Endothelial cell of umbilical vein (primary cell): Measurements from ENCODE around the gene EREG. TPM values are rescaled to one million over a fixed set of nuclear protein-coding genes. Genes with fewer than 3 reads are reported as not detected.

Experiments
- BruUV-seq: library from RNA; stranded (reverse); fragments of 400-500 nt; replicated peaks from 2 replicates; lab custom pipeline; 2021; lab: Mats Ljungman, UMichigan
- CTCF ChIA-PET: fragments of 300-600, 350-600 bp; sonication (Branson Sonifier 250); formaldehyde crosslinking; loops from one replicate; lab custom pipeline; 2021; ENCODE audit warnings: antibody characterized with exemption, inconsistent platforms; lab: Charles Lee
- POLR2A ChIA-PET: fragments of 300-600, 350-600 bp; sonication (Branson Sonifier 250); formaldehyde crosslinking; loops from one replicate; lab custom pipeline; 2021; ENCODE audit warnings: antibody characterized with exemption, inconsistent platforms; lab: Charles Lee
- DNase-seq: peaks from one replicate; pipeline ENCODE4 v3.0.0-alpha.2; 2011; ENCODE audit warnings: low read depth, low spot score
- FAIRE-seq: peaks from 2 replicates; lab custom pipeline; 2011; peaks lifted over from hg19 to GRCh38; lab: Jason Lieb, UNC
- H2AFZ ChIP-seq: 2 replicates; pipeline ENCODE4 v1.6.0; 2012; ENCODE audit warnings: low read depth, low read length, control low read depth, inconsistent platforms
- H3K27ac ChIP-seq: 2 replicates; pipeline ENCODE4 v1.5.1; 2011; ENCODE audit warnings: low read depth, mild to moderate bottlenecking, control low read depth, low read length, moderate library complexity; ENCODE audit not compliant: insufficient read depth
- H3K27me3 ChIP-seq, 2 experiments: 2 replicates each; pipeline versions ENCODE4 v1.6.0 to v1.6.1; 2011; ENCODE audit warnings: low read length in 2 of 2, mixed read lengths in 1 of 2; ENCODE audit not compliant: control insufficient read depth in 2 of 2, insufficient read depth in 2 of 2
- H3K36me3 ChIP-seq, 2 experiments: 2 replicates in 1 of 2; 3 replicates in 1 of 2; pipeline ENCODE4 v1.5.1; 2011; ENCODE audit warnings: low read length in 2 of 2, mild to moderate bottlenecking in 1 of 2, moderate library complexity in 1 of 2; ENCODE audit not compliant: control insufficient read depth in 2 of 2, insufficient read depth in 2 of 2; ENCODE audit errors: extremely low read depth in 1 of 2
- H3K4me1 ChIP-seq: 3 replicates; pipeline ENCODE4 v1.5.1; 2011; ENCODE audit warnings: mild to moderate bottlenecking, low read length; ENCODE audit not compliant: control insufficient read depth, insufficient read depth; ENCODE audit errors: extremely low read depth
- H3K4me2 ChIP-seq: 2 replicates; pipeline ENCODE4 v1.6.1; 2011; ENCODE audit warnings: low read length, control low read depth, mixed read lengths; ENCODE audit not compliant: insufficient read depth
- H3K4me3 ChIP-seq, 3 experiments: fragments of 200-600 bp in 1 of 3; sonication (generic), shearing (Covaris generic) in 1 of 3; replicated peaks in 1 of 3; 2 replicates each; pipeline ENCODE4 v1.5.1; 2011 to 2016; ENCODE audit warnings: control low read depth in 3 of 3, low read length in 3 of 3, mild to moderate bottlenecking in 2 of 3, inconsistent platforms in 1 of 3, low read depth in 1 of 3, moderate library complexity in 1 of 3; ENCODE audit not compliant: insufficient read depth in 1 of 3
- H3K79me2 ChIP-seq: 2 replicates; pipeline ENCODE4 v1.6.0; 2012; ENCODE audit warnings: low read length, inconsistent platforms; ENCODE audit not compliant: control insufficient read depth, insufficient read depth
- H3K9ac ChIP-seq: replicated peaks from 2 replicates; pipeline ENCODE3; 2011; ENCODE audit warnings: low read length, control low read depth; ENCODE audit not compliant: insufficient read depth; ENCODE audit errors: extremely low read depth
- H3K9me1 ChIP-seq: replicated peaks from 3 replicates; pipeline ENCODE4 v1.6.0; 2011; ENCODE audit warnings: mild to moderate bottlenecking, low read length; ENCODE audit not compliant: control insufficient read depth, insufficient read depth; ENCODE audit errors: extremely low read depth
- H3K9me3 ChIP-seq: replicated peaks from 2 replicates; pipeline ENCODE4 v1.5.1; 2012; ENCODE audit warnings: low read length, inconsistent platforms; ENCODE audit not compliant: control insufficient read depth, insufficient read depth
- H4K20me1 ChIP-seq: replicated peaks from 2 replicates; pipeline ENCODE3; 2011; ENCODE audit warnings: mild to moderate bottlenecking, low read length; ENCODE audit not compliant: control insufficient read depth, insufficient read depth; ENCODE audit errors: extremely low read depth
- CTCF ChIP-seq, 2 donors: IDR thresholded peaks; 1 replicate in 1 of 2; 2 replicates in 1 of 2; pipeline ENCODE4 v1.5.1; 2011; ENCODE audit warnings: low read length in 2 of 2, mild to moderate bottlenecking in 2 of 2, moderate library complexity in 2 of 2, control low read depth in 1 of 2, inconsistent platforms in 1 of 2, low read depth in 1 of 2; ENCODE audit not compliant: insufficient read depth in 1 of 2; ENCODE audit errors: extremely low read depth in 1 of 2
- EZH2 ChIP-seq: IDR thresholded peaks from 2 replicates; pipeline ENCODE4 v1.6.1; 2012; ENCODE audit warnings: borderline replicate concordance, low read depth, mild to moderate bottlenecking, moderate library complexity, low read length, inconsistent platforms; ENCODE audit not compliant: severe bottlenecking
- FOS ChIP-seq: IDR thresholded peaks from 2 replicates; pipeline ENCODE4 v1.6.1; 2011; ENCODE audit warnings: mild to moderate bottlenecking, low read length, moderate library complexity, borderline replicate concordance; ENCODE audit not compliant: insufficient read depth
- GATA2 ChIP-seq: IDR thresholded peaks from 2 replicates; pipeline ENCODE4 v1.7.0; 2011; ENCODE audit warnings: low read depth, mild to moderate bottlenecking, moderate library complexity, mixed read lengths, low read length; ENCODE audit not compliant: insufficient read length, insufficient read depth
- JUN ChIP-seq: IDR thresholded peaks from 2 replicates; pipeline ENCODE4 v1.6.1; 2011; ENCODE audit warnings: borderline replicate concordance, low read depth; ENCODE audit not compliant: insufficient read length, insufficient read depth
- MAX ChIP-seq: IDR thresholded peaks from 2 replicates; pipeline ENCODE4 v1.6.1; 2011; ENCODE audit not compliant: insufficient read depth, insufficient read length
- MYC ChIP-seq: IDR thresholded peaks from one replicate; pipeline ENCODE4 v1.6.1; 2011; ENCODE audit warnings: mild to moderate bottlenecking, low read depth, low read length
- POLR2A ChIP-seq: IDR thresholded peaks from 2 replicates; pipeline ENCODE4 v1.6.1; 2012; ENCODE audit warnings: low read depth, mild to moderate bottlenecking, control low read depth, low read length
- POLR2AphosphoS5 ChIP-seq: IDR thresholded peaks from 2 replicates; pipeline ENCODE4 v1.6.1; 2012; ENCODE audit warnings: low read depth, mild to moderate bottlenecking, control low read depth, low read length, moderate library complexity; ENCODE audit not compliant: insufficient read depth
- dilution Hi-C: fragments of 300-500 bp; cut with MboI; formaldehyde crosslinking; loops from one replicate; pipeline ENCODE4 v1.15.0; 2019; ENCODE audit warnings: low sequenced_read_pairs; ENCODE audit not compliant: extremely low pct_ligation_motif_present
- intact Hi-C: fragments of 100-400 bp; cut with micrococcal nuclease; formaldehyde crosslinking; loops from one replicate; pipeline ENCODE4 v1.10.0; 2022
- polyA plus RNA-seq, 4 experiments: library from polyadenylated mRNA; depleted of rRNA in 3 of 4; stranded (reverse) in 3 of 4; unstranded in 1 of 4; fragments of >200 nt; gene quantifications; 2 replicates each; pipeline versions ENCODE4 v1.2.1 to v1.2.3, GENCODE V29; 2011 to 2012; ENCODE audit warnings: missing spikeins in 1 of 4
- total RNA-seq: library from RNA; stranded (reverse); gene quantifications from 2 replicates; pipeline ENCODE4 v1.2.3, GENCODE V29; 2021

EREG gene
- total and polyA plus RNA-seq, 2 donors (not counting 3 experiments of a cell fraction or from before 2014, with no cell fraction given) = not detected

GRCh38 chr4:74325886-74326285 is 39.1 kb upstream of the EREG start:
- Histone ChIP-seq H3K27me3 (no peaks in the 10 kb centered on the region), H3K27ac (no peak overlapping the region), H3K9me1 (no peaks in the 10 kb centered on the region), H3K4me3 (no peak overlapping the region), H3K4me2 (no peak overlapping the region), H3K9ac (no peak overlapping the region), H2AFZ (no peak overlapping the region), H3K9me3 (no peaks in the 10 kb centered on the region), H3K79me2 (no peaks in the 10 kb centered on the region), H3K36me3 (no peaks in the 10 kb centered on the region), H3K4me1 (peaks cover 20% of the 10 kb centered on the region), H4K20me1 (no peaks in the 10 kb centered on the region)
- intact Hi-C loops = loop anchor here (10.0 kb wide), 1 partner anchor 609 kb away; the partner anchor contains the start of gene PARM1
- DNase-seq = no peak
- dilution Hi-C loops = no loop called here
- no peak for TF ChIP-seq MAX
- no peak for TF ChIP-seq CTCF (IDR thresholded peaks at IDR 0.05; ENCODE audit: extremely low read depth in 1 of 2, insufficient read depth in 1 of 2, low read depth in 1 of 2, low read length in 2 of 2)
- TF ChIP-seq GATA2 = no peak
- TF ChIP-seq POLR2AphosphoS5 = no peak
- no peak for TF ChIP-seq JUN
- TF ChIP-seq EZH2 = no peak
- no peak for TF ChIP-seq MYC
- no peak for TF ChIP-seq POLR2A
- TF ChIP-seq FOS = no peak
- no TSS peak for BruUV-seq
- ChIA-PET CTCF (interaction anchor here (0.9 kb wide), 1 partner anchor 350 kb away, joined by 3 read pairs; no protein-coding TSS in a partner anchor), POLR2A (no interaction called here)
- FAIRE-seq = no peak
